Fibroblast of skin of right quadriceps (primary cell): Measurements from ENCODE around the gene TUBB.
"Not testable (repeated sequence)": the region's sequence is repeated elsewhere in the genome, so short reads cannot be mapped to it uniquely, and the experiment has no call there.

Experiments
- DNase-seq: peaks from one replicate; pipeline ENCODE4 v3.0.0-alpha.2; 2013

TUBB gene

DNA sequence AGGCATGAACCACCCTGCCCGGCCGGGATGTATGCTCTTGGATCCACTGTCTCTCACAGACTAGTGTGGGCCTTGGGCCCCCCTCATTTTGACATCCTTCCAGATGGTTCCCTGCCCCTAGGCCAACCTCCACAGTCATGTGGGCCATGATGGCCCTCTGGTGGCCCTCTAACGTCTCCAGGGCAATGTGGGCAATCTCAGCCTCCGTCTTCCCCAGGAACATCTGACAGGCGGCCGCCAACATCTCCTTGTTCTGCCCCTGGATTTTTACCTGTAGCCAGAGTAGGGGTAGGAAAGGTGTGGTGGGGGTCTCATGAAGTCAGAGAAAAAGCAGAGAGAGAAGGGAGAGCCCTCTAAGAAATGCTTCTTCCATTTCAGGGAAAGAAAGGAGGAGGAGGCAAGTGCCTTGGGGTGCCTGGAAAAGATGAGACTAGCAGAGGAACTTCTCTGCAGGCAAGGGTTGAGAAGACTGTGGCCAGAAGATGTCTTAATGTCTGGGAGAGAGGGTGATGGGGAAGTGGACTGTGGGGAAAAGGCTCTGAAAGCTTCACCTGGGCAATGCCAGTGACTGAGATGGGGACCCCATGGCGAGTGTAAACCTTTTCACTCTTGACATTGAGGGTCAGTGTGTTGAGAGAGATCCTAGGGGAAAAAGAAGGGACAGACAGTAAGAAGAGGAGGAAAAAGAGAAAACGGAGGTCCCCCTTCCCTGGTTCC, 21.1 kb downstream of the TUBB start:
- DNase-seq, result no peak

DNA sequence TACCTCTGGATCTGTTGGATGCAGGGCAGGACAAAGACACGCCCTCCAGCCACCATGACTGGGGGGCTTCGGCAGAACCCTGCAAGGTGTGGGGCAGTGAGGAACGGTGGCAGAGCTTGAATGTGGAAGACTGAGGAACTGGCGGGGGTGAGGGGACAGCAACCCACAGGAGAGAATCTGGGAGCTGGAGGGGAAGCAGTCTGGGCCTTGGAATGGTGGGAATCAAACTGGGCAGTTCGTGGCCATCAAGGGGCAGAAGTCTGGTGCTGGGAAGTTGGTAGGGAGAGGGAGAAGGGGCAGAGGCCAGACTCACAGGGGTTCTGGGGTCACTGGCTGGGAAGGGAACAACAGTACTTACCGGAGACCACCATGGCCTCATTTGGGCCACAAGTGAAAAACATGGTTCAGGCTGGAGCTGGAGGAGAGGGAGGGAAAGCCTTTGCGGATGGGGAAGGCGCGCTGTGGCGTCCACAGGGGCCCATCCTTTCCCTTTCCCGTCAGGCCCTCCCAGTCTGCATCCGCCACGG, 21.7 kb downstream of the TUBB start:
- no peak for DNase-seq

- peak; percentile 97 for DNase-seq
Measured at GRCh38 chr6:30742316-30743098, 22.4 kb downstream of the TUBB start, which contains the start of gene FLOT1. Gene FLOT1 (minus strand): TSS chr6:30742687. CDS start chr6:30742189, 498 bp downstream.

- no peak for DNase-seq
Measured at GRCh38 chr6:30743099-30744053, 23.2 kb downstream of the TUBB start.

- DNase-seq, result peak; percentile 93
Measured at GRCh38 chr6:30744054-30744805, 24.1 kb downstream of the TUBB start, which contains the start of gene IER3. Gene IER3 (minus strand): TSS chr6:30744547. CDS start chr6:30744518, 29 bp downstream.

- DNase-seq, result no peak
Measured at GRCh38 chr6:30747300-30747687, 27.1 kb downstream of the TUBB start.

DNA sequence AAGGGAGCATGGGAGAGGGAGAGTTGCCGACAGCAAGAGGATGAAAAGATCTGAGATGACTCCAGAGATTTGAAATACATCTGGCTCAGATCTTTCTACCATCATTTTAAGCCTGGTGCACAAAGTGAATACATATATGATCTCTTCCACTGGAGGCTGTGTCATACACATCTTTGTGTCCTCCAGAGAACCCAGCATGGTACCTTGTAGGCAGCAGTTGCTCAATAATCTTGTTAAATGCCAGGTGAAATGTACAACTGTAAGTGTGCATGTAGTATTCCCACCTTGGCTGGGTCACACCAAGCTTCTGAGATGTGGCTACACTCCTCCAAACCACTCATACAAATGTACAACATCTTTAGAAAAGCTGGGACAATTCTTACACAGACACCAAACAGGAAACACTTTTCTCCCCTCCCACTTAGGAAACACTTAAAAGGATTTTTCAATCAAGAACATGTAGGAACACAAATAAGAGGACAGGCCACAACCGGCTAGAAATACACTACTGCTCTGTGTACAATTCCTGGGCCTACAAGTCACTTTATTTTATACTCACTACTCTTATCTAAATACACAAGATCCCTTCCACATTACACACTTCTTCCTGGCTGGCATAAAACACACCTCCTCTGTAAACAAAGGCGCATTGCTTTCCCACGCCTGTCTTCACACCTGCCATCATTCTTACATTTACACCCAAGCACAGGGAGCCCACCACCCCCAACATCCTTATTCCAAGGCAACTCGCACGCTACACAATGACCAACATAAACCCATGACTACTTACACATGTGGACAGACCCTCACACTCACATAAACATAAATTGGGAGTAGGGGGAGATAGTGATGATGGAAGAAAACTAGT, 28.0 kb downstream of the TUBB start:
- DNase-seq, result no peak

GRCh38 chr6:30748851-30749540, 28.8 kb downstream of the TUBB start:
- peak; percentile 54 for DNase-seq

- DNase-seq, result no peak
Measured at GRCh38 chr6:30749554-30750378, 29.6 kb downstream of the TUBB start.

DNA sequence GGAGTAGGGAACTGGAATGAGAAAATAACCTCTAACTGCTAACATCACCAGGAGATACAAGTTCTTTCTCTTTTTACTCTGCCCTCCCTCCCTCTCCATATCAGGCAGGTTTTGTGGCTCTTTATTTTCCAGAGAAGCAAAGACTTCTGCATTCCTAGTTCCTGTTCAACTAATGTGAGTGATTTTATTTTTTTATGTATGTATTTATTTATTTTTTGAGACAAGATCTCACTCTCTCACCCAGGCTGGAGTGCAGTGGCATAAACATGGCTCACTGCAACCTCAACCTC, 30.2 kb downstream of the TUBB start:
- DNase-seq, result no peak

DNA sequence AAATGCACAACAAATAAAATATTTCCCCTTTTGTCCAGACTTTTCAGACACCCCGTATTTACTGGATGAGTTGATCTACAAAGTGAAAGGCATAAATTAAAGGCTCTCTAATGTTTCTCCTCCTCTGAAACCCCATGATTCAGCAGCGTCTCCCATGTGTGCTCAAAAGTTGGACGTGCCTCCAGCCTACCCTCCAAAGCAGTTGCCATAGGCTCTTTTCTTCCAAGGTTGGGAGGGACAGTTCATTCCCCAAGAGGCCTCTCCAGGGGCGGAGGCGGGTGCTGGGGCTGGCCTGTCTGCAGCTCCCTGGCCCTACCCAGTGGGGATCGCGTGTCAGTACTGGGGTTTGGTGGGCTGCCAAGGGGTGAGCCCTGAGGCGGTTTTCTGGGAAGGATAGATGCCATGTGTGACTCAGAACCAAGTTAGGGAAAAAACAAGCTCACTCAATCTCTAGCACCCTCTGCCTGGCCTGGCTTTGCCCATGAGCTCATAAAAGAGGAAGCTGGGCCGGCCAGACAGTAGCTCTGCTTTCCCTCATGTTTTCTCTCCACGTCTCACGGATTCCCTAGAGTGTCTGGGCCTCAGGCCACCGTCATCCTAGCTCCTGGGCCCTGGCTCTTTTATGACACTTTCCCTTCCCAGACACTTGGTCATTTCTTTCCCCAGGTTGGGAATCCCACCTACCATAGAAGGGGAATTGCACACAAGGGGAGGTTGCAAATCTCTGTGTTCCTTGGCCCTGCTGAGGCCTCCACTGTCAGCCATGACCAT, 32.2 kb downstream of the TUBB start:
- peak; percentile 100 for DNase-seq

DNA sequence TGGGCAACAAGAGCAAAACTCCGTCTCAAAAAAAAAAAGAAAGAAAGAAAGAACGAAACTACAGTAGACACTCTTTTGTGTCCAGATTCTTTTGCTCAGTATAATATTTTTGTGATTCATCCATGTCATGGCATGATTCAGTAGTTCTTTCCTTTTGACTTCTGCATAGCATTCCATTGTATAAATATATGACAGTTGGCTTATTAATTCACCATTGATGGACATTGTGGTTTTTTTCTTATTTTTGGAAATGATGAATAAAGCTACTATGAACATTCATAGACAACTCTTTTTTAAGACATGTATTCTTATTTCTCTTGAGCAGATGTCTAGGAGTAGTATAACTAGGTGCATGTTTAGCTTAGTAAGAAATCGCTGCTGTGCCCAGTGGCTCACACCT, 34.5 kb downstream of the TUBB start:
- peak; percentile 77 for DNase-seq

- DNase-seq, result not testable (repeated sequence)
Measured at GRCh38 chr6:30756405-30757003, 36.4 kb downstream of the TUBB start.

GRCh38 chr6:30757261-30757904, 37.2 kb downstream of the TUBB start:
- no peak for DNase-seq

DNA sequence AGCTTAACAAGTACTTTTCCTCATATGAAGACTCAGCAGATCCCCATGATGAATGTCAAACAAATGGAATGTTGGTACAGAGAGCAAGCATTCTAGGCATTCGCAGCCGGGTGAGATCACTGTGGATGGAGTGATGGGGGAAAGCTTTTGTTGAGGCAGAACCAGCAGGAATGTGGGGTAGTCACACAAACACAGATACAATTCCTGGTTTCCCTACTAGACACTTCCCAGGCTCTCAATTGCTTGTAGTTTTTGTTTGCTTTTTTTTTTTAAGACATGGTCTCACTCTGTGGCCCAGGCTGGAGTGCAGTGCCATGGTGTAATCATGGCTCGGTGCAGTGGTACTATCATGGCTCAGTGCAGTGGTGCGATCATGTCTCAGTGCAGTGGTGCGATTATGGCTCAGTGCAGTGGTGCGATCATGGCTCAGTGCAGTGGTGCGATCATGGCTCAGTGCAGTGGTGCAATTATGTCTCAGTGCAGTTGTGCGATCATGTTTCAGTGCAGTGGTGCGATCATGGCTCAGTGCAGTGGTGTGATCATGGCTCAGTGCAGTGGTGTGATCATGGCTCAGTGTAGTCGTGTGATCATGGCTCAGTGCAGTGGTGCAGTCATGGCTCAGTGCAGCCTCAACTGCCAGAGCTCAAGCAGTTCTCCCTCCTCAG, 39.6 kb downstream of the TUBB start:
- DNase-seq, result peak; percentile 98

- no peak for DNase-seq
Measured at GRCh38 chr6:30760549-30760948, 40.4 kb downstream of the TUBB start.

GRCh38 chr6:30761791-30762429, 41.8 kb downstream of the TUBB start:
- DNase-seq, result no peak
